Measurements from ENCODE around the gene TMPRSS5. TPM values are rescaled to one million over a fixed set of nuclear protein-coding genes. Genes with fewer than 3 reads are reported as not detected.
"Not testable (repeated sequence)": the region's sequence is repeated elsewhere in the genome, so short reads cannot be mapped to it uniquely, and the experiment has no call there.

The TMPRSS5 gene
- total RNA-seq, 1 donor from 2014 or later = 2.6 TPM

DNA sequence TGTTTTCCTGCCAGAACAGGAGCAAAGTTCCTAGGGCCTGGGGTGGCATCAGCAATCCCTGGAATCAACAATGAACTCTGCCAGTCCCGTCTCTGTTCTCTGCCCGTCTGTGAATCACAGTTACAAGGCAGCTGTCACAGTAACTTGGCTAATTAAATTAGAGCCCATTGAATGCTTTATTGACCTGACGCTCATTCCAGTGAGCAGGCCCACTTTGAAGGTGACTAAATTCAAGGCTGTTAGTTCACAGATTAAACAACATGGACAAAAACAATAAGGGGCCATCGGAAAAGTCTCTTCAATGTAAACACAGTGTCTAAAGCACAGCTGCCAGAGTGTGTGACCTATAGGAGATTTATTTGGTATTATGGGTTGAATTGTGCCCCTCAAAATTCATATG is 17.7 kb upstream of the TMPRSS5 start:
- Mint-ChIP-seq H3K27me3 (no peaks in the 10 kb centered on the region), H3K9me3 (ENCODE audit: low read depth) (peaks cover 4% of the 10 kb centered on the region), H3K27ac (no peak overlapping the region), H3K36me3 (ENCODE audit: insufficient read depth) (peaks cover 5% of the 10 kb centered on the region), H3K4me1 (ENCODE audit: low read depth) (peaks cover 39% of the 10 kb centered on the region), H3K4me3 (ENCODE audit: low read depth) (no peak overlapping the region)
- TF ChIP-seq, protein P1, sequence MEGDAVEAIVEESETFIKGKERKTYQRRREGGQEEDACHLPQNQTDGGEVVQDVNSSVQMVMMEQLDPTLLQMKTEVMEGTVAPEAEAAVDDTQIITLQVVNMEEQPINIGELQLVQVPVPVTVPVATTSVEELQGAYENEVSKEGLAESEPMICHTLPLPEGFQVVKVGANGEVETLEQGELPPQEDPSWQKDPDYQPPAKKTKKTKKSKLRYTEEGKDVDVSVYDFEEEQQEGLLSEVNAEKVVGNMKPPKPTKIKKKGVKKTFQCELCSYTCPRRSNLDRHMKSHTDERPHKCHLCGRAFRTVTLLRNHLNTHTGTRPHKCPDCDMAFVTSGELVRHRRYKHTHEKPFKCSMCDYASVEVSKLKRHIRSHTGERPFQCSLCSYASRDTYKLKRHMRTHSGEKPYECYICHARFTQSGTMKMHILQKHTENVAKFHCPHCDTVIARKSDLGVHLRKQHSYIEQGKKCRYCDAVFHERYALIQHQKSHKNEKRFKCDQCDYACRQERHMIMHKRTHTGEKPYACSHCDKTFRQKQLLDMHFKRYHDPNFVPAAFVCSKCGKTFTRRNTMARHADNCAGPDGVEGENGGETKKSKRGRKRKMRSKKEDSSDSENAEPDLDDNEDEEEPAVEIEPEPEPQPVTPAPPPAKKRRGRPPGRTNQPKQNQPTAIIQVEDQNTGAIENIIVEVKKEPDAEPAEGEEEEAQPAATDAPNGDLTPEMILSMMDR (IDR thresholded peaks at IDR 0.05; ENCODE audit: unreplicated experiment) = no peak
- DNase-seq (ENCODE audit: low spot score, unreplicated experiment) = no peak

GRCh38 chr11:113722934-113723333 is 16.8 kb upstream of the TMPRSS5 start:
- TF ChIP-seq, protein P1 (IDR thresholded peaks at IDR 0.05; ENCODE audit: unreplicated experiment) = no peak
- peaks cover 39% of the 10 kb centered on the region for H3K4me1 Mint-ChIP-seq (ENCODE audit: low read depth)
- no peak overlapping the region for H3K27ac Mint-ChIP-seq
- peaks cover 4% of the 10 kb centered on the region for H3K9me3 Mint-ChIP-seq (ENCODE audit: low read depth)
- H3K27me3 Mint-ChIP-seq = no peaks in the 10 kb centered on the region
- DNase-seq (ENCODE audit: low spot score, unreplicated experiment) = no peak
- peaks cover 8% of the 10 kb centered on the region for H3K36me3 Mint-ChIP-seq (ENCODE audit: insufficient read depth)
- H3K4me3 Mint-ChIP-seq (ENCODE audit: low read depth) = no peak overlapping the region

DNA sequence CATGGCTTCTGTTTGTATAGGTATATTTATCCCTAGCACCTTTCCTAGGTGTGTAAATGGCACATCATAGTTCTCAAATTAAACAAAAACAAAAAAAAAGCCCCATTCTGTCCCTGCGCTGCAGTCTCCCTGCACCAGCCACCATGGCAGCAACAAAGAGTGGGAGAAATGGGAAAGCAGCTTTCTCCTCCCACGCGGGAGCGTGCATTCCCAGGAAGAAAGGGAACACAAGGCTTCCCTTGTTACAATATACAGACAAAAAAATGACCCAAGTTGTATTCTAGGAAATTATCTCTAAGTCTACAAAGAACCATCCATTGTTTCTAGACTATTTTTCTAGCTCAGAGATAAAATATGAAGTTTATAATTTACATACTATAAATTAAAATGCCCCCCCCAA is 16.1 kb upstream of the TMPRSS5 start:
- H3K4me3 Mint-ChIP-seq (ENCODE audit: low read depth) = no peak overlapping the region
- H3K4me1 Mint-ChIP-seq (ENCODE audit: low read depth) = peaks cover 38% of the 10 kb centered on the region
- H3K27me3 Mint-ChIP-seq = no peaks in the 10 kb centered on the region
- no peak for DNase-seq (ENCODE audit: low spot score, unreplicated experiment)
- H3K36me3 Mint-ChIP-seq (ENCODE audit: insufficient read depth) = peaks cover 12% of the 10 kb centered on the region
- H3K27ac Mint-ChIP-seq = no peak overlapping the region
- TF ChIP-seq, protein P1 (IDR thresholded peaks at IDR 0.05; ENCODE audit: unreplicated experiment) = no peak
- peaks cover 9% of the 10 kb centered on the region for H3K9me3 Mint-ChIP-seq (ENCODE audit: low read depth)

- TF ChIP-seq, protein P1 (IDR thresholded peaks at IDR 0.05; ENCODE audit: unreplicated experiment) = no peak
- Mint-ChIP-seq H3K4me3 (ENCODE audit: low read depth) (no peak overlapping the region), H3K9me3 (ENCODE audit: low read depth) (peaks cover 9% of the 10 kb centered on the region), H3K27me3 (no peaks in the 10 kb centered on the region), H3K27ac (no peak overlapping the region), H3K4me1 (ENCODE audit: low read depth) (peaks cover 32% of the 10 kb centered on the region), H3K36me3 (ENCODE audit: insufficient read depth) (peaks cover 12% of the 10 kb centered on the region)
- DNase-seq (ENCODE audit: low spot score, unreplicated experiment) = no peak
Measured at GRCh38 chr11:113721462-113722066, 15.5 kb upstream of the TMPRSS5 start.

DNA sequence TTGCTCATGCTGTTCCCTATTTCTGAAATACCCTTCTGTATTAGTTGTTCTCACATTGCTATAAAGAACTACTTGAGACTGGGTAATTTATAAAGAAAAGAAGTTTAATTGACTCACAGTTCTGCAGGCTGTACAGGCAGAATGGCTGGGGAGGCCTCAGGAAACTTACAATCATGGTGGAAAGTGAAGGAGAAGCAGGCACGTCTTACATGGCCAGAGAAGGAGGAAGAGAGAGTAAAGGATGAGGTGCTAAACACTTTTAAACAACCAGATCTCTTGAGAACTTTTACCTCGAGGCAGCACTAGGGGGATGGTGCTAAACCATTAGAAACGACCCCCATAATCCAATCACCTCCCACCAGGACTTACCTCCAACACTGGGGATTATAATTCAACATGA is 14.4 kb upstream of the TMPRSS5 start:
- not testable (repeated sequence) for DNase-seq (ENCODE audit: low spot score, unreplicated experiment); H3K27me3 Mint-ChIP-seq; H3K27ac Mint-ChIP-seq; H3K4me3 Mint-ChIP-seq (ENCODE audit: low read depth); H3K9me3 Mint-ChIP-seq (ENCODE audit: low read depth)
- Mint-ChIP-seq H3K36me3 (ENCODE audit: insufficient read depth) (peaks cover 12% of the 10 kb centered on the region), H3K4me1 (ENCODE audit: low read depth) (peaks cover 22% of the 10 kb centered on the region)
